Heart left ventricle (tissue), 16 donors: ENCODE results near the gene SLC25A52. TPM values are rescaled to one million over a fixed set of nuclear protein-coding genes. Genes with fewer than 3 reads are reported as not detected.

Experiments
- ATAC-seq, 4 donors: fragments of 200-7000 bp; cut with Tn5 transposase; one replicate each; pipeline ENCODE4 v1.9.1; 2020 to 2022; ENCODE audit warnings: moderate library complexity in 4 of 4, mild to moderate bottlenecking in 3 of 4, moderate number of reproducible peaks in 1 of 4
- DNase-seq, 5 donors: peaks; one replicate each; pipeline ENCODE4 v3.0.0-alpha.2; 2020
- H3K27ac ChIP-seq, 12 donors: fragments of 200-600 bp; sonication (generic) in 4 of 12; one replicate each; pipeline versions ENCODE4 v1.5.0 to v1.8.0; 2016 to 2022; ENCODE audit warnings: mild to moderate bottlenecking in 2 of 12
- H3K27me3 ChIP-seq, 9 donors: fragments of 200-600 bp; sonication (generic) in 2 of 9; one replicate each; pipeline versions ENCODE4 v1.5.1 to v1.8.0; 2016 to 2022; ENCODE audit warnings: mild to moderate bottlenecking in 3 of 9
- H3K36me3 ChIP-seq, 9 donors: fragments of 200-600 bp; sonication (generic) in 2 of 9; one replicate each; pipeline versions ENCODE4 v1.5.0 to v1.8.0; 2018 to 2022; ENCODE audit warnings: mild to moderate bottlenecking in 2 of 9
- H3K4me1 ChIP-seq, 12 donors: fragments of 200-600 bp; sonication (generic) in 4 of 12; one replicate each; pipeline versions ENCODE4 v1.5.0 to v1.8.0; 2016 to 2022; ENCODE audit warnings: mild to moderate bottlenecking in 3 of 12
- H3K4me3 ChIP-seq, 12 donors: fragments of 200-600 bp; sonication (generic) in 4 of 12; one replicate each; pipeline versions ENCODE4 v1.5.0 to v1.8.0; 2017 to 2022; ENCODE audit warnings: mild to moderate bottlenecking in 9 of 12, moderate library complexity in 4 of 12
- H3K9me3 ChIP-seq, 12 donors: fragments of 200-600 bp; sonication (generic) in 4 of 12; one replicate each; pipeline versions ENCODE4 v1.5.0 to v1.8.0; 2016 to 2022; ENCODE audit warnings: mild to moderate bottlenecking in 1 of 12
- CTCF ChIP-seq, 12 donors: fragments of 200-600 bp; sonication (generic) in 4 of 12; IDR thresholded peaks; one replicate each; pipeline versions ENCODE4 v1.5.0 to v1.8.0; 2018 to 2022; ENCODE audit warnings: antibody characterized with exemption in 12 of 12, mild to moderate bottlenecking in 5 of 12
- POLR2A ChIP-seq, 2 donors: fragments of 450-650 bp; IDR thresholded peaks; one replicate each; pipeline ENCODE4 v1.6.1; 2017; ENCODE audit warnings: antibody characterized with exemption in 2 of 2, mild to moderate bottlenecking in 2 of 2, moderate library complexity in 2 of 2
- WGBS, 4 donors: extraction: QIAGEN DNeasy Blood & Tissue Kit in 2 of 4; methylation state at CpG; one replicate each; pipeline versions ENCODE4 v1.1.5 to v1.1.7; 2013 to 2018; 5-methylcytosine and 5-hydroxymethylcytosine counted together
- intact Hi-C, 10 donors: fragments of 100-400 bp; cut with DNase I; formaldehyde crosslinking; loops; one replicate each; pipeline versions ENCODE4 v1.11.1 to v1.14.2; 2022
- polyA plus RNA-seq, 2 donors: library from polyadenylated mRNA; stranded (reverse); fragments of 200-250 nt; gene quantifications; one replicate each; pipeline ENCODE4 v1.2.3, GENCODE V29; 2013
- total RNA-seq, 9 donors: library from RNA; depleted of rRNA in 2 of 9; stranded (reverse); fragments of >200 nt in 2 of 9; fragmentation: NEBNext Ultra II Directional in 3 of 9; extraction: Animal tissue kit (Norgen Biotek cat#: 25700) in 3 of 9; gene quantifications; one replicate each; pipeline versions ENCODE4 v1.1.0 to v1.2.4, GENCODE V29; 2016 to 2023
- donor health status: ischemic (EF 13 %, LVEDD 7.1; RV severe dilation, severe dysfunction).
- donor health status: healthy with polysubstance abuse.
- donor health status: DM: no; HTN: yes; CAD: no.
- donor health status: DM: no; HTN: no; CAD: no.
- donor health status: ischemic (EF 25% LVEDD 6.9; RV normal size, moderate dysfunction).
- donor health status: ischemic (EF 25% LVEDD 5.7; RV mildly dilated, moderate dysfunction).
- donor health status: healthy.
- donor health status: DM: yes; HTN: yes; CAD: no.
- donor health status: ischemic (EF 35%, LVEDD 5.7; RV mildly dilated, moderate dysfunction).
- donor health status: nonischemic (EF 11% LVEDD 7.7; RV severe dilation, severe dysfunction).
- donor health status: DM: yes; HTN: yes; CAD: no.
- donor health status: PGD.
- donor health status: ischemic (EF 29% LVEDD 5.4; RV normal size, mild dysfunction).
- donor health status: nonischemic (EF 23%, LVEDD 6.1; RV moderate dilation, normal function).

The SLC25A52 gene
- total and polyA plus RNA-seq, 11 donors: not detected

- WGBS, 4 donors: 50 to 64% (median 63%) methylated on average over 4 of the region's 4 CpGs
Measured at GRCh38 chr18:31741097-31741735, 19.5 kb downstream of the SLC25A52 start.

GRCh38 chr18:31740180-31740579, 20.5 kb downstream of the SLC25A52 start:
- Histone ChIP-seq H3K36me3 (no peaks in the 10 kb centered on the region), H3K27ac (no peak overlapping the region), H3K4me1 (peaks cover 0 to 7% (median 0%) of the 10 kb centered on the region in 12 donors), H3K9me3 (peaks cover 0 to 7% (median 0%) of the 10 kb centered on the region in 12 donors), H3K4me3 (no peak overlapping the region), H3K27me3 (no peaks in the 10 kb centered on the region)
- ATAC-seq: no peak
- 82 to 90% (median 84%) methylated on average over 9 of the region's 9 CpGs for WGBS, 4 donors
- DNase-seq: no peak
- intact Hi-C loops: loop anchor here in 9 of 10 donors (2.0 to 10.0 kb wide), 6 partner anchors 77 to 237 kb away; no protein-coding TSS in a partner anchor
- TF ChIP-seq POLR2A (IDR thresholded peaks at IDR 0.05) (no peak), CTCF (IDR thresholded peaks at IDR 0.05) (no peak)

More at GRCh38 chr18:31741097-31741735, 19.5 kb downstream of the SLC25A52 start:
- Histone ChIP-seq H3K4me3 (no peak overlapping the region), H3K27ac (no peak overlapping the region), H3K4me1 (peaks cover 0 to 7% (median 0%) of the 10 kb centered on the region in 12 donors), H3K9me3 (peaks cover 0 to 7% (median 0%) of the 10 kb centered on the region in 12 donors), H3K27me3 (no peaks in the 10 kb centered on the region), H3K36me3 (no peaks in the 10 kb centered on the region)
- TF ChIP-seq CTCF (IDR thresholded peaks at IDR 0.05): peak; percentile 82 to 95 (median 91)
- TF ChIP-seq POLR2A (IDR thresholded peaks at IDR 0.05): no peak
- DNase-seq: no peak
- no peak for ATAC-seq
- intact Hi-C loops: loop anchor here in 9 of 10 donors (1.0 to 10.0 kb wide), 7 partner anchors 76 to 236 kb away; no protein-coding TSS in a partner anchor

- H3K9me3 ChIP-seq: peaks cover 0 to 7% (median 0%) of the 10 kb centered on the region in 12 donors
- ATAC-seq (no peak), DNase-seq (no peak)
- no peaks in the 10 kb centered on the region for H3K36me3 ChIP-seq
- H3K27me3 ChIP-seq: no peaks in the 10 kb centered on the region
- H3K4me3 ChIP-seq: no peak overlapping the region
- H3K4me1 ChIP-seq: peaks cover 0 to 7% (median 0%) of the 10 kb centered on the region in 12 donors
- no peak overlapping the region for H3K27ac ChIP-seq
- TF ChIP-seq POLR2A (IDR thresholded peaks at IDR 0.05) (no peak), CTCF (IDR thresholded peaks at IDR 0.05) (no peak)
- intact Hi-C loops: loop anchor here (2.0 to 10.0 kb wide), 6 partner anchors 78 to 238 kb away; no protein-coding TSS in a partner anchor
- 84 to 91% (median 88%) methylated on average over 3 of the region's 3 CpGs for WGBS, 4 donors
Measured at GRCh38 chr18:31739651-31740050, 21.0 kb downstream of the SLC25A52 start.
